Body of pancreas (tissue), 4 donors: Measurements from ENCODE around the gene SERPINA4.

Source experiments
- CTCF ChIP-seq, 7 experiments: fragments of 450-650 bp in 4 of 7; fragments of 200-600 bp in 3 of 7; sonication (generic) in 3 of 7; IDR thresholded peaks; one replicate each; pipeline ENCODE4 v1.5.1; 2016 to 2019; ENCODE audit warnings: antibody characterized with exemption in 7 of 7
- POLR2A ChIP-seq, 3 donors: fragments of 450-650 bp; IDR thresholded peaks; one replicate each; pipeline ENCODE4 v1.6.1; 2016; ENCODE audit warnings: antibody characterized with exemption in 3 of 3, mild to moderate bottlenecking in 2 of 3

GRCh38 chr14:94560291-94560665, 964 bp upstream of the SERPINA4 start:
- TF ChIP-seq POLR2A (IDR thresholded peaks at IDR 0.05) (no peak), CTCF (IDR thresholded peaks at IDR 0.05) (no peak)
